Hair follicular keratinocyte (primary cell): Measurements from ENCODE around the gene NPNT. TPM values are rescaled to one million over a fixed set of nuclear protein-coding genes. Genes with fewer than 3 reads are reported as not detected.

Experiments used
- total RNA-seq: library from RNA; depleted of rRNA; stranded (reverse); fragments of >200 nt; gene quantifications from 2 replicates; pipeline ENCODE4 v1.2.3, GENCODE V29; 2015

NPNT gene, protein sequence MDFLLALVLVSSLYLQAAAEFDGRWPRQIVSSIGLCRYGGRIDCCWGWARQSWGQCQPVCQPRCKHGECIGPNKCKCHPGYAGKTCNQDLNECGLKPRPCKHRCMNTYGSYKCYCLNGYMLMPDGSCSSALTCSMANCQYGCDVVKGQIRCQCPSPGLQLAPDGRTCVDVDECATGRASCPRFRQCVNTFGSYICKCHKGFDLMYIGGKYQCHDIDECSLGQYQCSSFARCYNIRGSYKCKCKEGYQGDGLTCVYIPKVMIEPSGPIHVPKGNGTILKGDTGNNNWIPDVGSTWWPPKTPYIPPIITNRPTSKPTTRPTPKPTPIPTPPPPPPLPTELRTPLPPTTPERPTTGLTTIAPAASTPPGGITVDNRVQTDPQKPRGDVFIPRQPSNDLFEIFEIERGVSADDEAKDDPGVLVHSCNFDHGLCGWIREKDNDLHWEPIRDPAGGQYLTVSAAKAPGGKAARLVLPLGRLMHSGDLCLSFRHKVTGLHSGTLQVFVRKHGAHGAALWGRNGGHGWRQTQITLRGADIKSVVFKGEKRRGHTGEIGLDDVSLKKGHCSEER
- total RNA-seq, result 0.62 and 2.0 TPM in 2 replicates

DNA sequence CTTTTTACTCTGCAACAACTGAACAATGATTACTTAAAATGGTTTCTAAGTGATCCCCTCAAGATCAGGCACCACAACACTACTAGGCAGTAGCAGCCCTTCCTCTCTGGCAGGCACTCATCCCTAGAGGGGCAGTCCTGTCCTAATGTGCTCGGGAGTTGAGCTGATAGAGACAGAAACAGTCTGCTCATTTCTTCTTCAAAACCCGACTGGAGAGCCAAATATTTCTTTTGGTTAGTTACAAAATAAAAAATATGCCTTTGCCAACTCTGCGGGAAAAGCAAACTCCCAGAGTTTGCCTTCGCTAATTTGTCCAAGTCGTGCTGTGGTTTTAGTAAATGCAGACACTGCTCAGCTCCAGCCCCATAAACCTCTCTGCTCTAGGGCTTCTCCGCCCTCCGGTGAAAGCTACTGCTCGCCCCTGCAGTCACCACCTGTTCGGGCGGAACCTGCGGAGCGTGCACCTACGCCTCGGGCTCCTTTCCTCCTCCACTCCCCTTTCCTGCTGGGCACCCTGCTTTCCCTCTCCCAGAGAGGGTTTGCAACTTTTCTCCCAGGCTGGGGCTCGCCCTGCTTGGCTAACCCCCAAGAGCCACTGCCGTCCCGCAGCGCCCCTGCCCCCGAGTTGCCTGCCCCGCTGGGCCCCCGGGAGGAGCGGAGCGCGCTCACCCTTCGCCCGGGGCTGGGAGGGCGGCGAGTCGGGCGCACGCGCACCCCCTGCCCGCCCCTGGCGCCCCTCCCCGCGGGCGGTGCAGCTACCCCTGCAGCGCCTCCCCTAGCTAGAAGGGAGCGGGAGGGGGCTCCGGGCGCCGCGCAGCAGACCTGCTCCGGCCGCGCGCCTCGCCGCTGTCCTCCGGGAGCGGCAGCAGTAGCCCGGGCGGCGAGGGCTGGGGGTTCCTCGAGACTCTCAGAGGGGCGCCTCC lies at the start of gene NPNT:
TSS of gene NPNT (plus strand) at position 812 of the 923 bp plus-strand sequence. CDS start 182 bp downstream, outside the sequence.

Other genes with a start within 250 kb of the NPNT start
- gene INTS12, start 186.8 kb upstream of the NPNT start, total RNA-seq, result 18.5 and 21.9 TPM in 2 replicates
- 11.3 and 14.7 TPM in 2 replicates for gene GSTCD, start 186.7 kb upstream of the NPNT start, total RNA-seq